GM18951 (cell line): Measurements from ENCODE around the gene MNT.

Experiments used
- POLR2A ChIP-seq: IDR thresholded peaks from 4 replicates; pipeline ENCODE4 v1.6.1; 2011; ENCODE audit warnings: mild to moderate bottlenecking; ENCODE audit not compliant: insufficient read length, insufficient read depth; ENCODE audit errors: extremely low read depth
- in situ Hi-C: fragments of 300-500 bp; cut with MboI; formaldehyde crosslinking; loops from one replicate; pipeline ENCODE4 v1.12.0; 2022; ENCODE audit warnings: low sequenced_read_pairs, mixed read lengths, inconsistent platforms; ENCODE audit not compliant: unreplicated experiment

MNT gene

DNA sequence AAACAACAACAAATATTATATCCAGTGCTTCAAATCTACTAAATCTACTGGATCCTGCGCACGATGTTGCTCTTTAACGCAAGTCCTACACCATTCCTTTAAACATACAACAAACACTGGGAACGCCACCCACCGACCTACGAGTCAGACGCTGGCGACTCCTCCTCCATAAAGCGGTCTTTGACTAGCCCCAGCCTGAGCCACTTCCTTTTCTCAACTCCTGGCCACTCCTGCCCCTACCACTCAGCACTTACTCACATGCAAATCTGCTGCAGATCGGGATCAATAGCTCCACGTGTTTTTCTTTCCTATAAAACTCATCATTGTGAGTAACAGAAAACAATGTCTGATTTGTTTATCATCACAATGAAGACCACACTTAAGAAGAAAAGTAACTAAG, 32.8 kb upstream of the MNT start:
- in situ Hi-C loops, result no loop called here
- TF ChIP-seq POLR2A, result no peak

GRCh38 chr17:2427910-2428309, 27.1 kb upstream of the MNT start:
- TF ChIP-seq POLR2A, result no peak
- in situ Hi-C loops, result no loop called here

DNA sequence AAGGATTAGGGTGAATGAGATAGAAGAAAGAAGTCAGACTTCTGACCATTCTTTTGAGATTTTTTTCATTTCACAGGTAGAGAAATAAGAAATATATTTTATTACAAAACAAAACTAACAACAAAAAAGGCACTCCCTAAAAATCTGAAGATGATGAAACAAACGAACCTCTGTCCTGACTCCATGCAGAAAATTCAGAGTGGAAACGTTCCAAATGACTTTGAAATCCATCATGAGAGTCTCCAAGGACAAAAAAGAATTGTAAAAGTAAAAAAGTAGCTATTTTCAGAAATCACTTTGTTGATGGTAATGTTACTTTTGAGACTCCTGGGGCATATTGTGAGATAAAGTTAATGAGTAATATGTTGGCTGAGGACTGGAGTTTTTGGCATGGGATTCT, 26.4 kb upstream of the MNT start:
- TF ChIP-seq POLR2A, result no peak
- in situ Hi-C loops, result no loop called here

DNA sequence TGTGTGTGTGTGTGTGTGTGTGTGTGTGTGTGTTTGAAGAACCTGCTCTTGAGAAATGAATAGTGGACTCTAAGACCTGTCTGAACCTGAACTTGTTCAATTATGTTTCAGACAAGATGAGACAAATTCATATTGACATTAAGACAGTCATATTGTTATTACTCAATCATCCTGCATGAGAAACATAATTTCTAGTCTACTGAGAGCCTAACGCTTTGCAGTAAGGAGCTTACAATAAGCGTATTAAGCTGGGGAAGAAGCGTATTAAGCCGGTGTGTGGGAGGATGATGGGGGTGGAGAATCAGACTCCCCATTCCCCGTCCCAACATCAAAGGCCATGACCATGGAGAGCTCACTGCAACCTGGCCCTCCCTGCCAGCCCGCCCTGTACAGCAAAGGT, 22.4 kb upstream of the MNT start:
- in situ Hi-C loops, result no loop called here
- no peak for TF ChIP-seq POLR2A

- in situ Hi-C loops, result no loop called here
- TF ChIP-seq POLR2A, result no peak
Observed at GRCh38 chr17:2421315-2422147, 20.7 kb upstream of the MNT start.

GRCh38 chr17:2420176-2420575, 19.3 kb upstream of the MNT start:
- no peak for TF ChIP-seq POLR2A
- in situ Hi-C loops, result no loop called here

DNA sequence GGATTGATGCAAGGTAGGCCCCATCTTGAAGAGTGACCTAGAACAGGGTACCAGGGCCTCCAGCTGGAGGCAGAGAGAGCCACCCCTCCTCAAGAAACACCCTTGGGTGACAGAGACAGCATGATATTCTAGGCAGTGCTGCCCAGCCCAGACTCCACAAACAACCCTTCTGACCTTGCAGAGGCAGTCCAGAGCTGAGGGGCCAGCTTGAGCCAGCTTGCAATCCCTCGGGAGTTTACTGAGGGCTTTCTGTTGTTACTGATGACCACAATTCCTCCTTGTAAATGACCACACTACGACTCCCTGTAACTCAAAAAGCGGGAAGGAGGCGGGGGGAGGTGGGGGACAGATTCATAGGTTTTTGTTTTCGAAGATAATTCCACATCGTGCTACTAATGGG, 18.6 kb upstream of the MNT start:
- TF ChIP-seq POLR2A, result no peak
- in situ Hi-C loops, result no loop called here

GRCh38 chr17:2418572-2418971, 17.7 kb upstream of the MNT start:
- in situ Hi-C loops, result no loop called here
- TF ChIP-seq POLR2A, result no peak

- no peak for TF ChIP-seq POLR2A
- in situ Hi-C loops, result no loop called here
Observed at GRCh38 chr17:2416010-2416734, 15.3 kb upstream of the MNT start.

- in situ Hi-C loops, result no loop called here
- TF ChIP-seq POLR2A, result no peak
Observed at GRCh38 chr17:2415081-2415480, 14.2 kb upstream of the MNT start.

GRCh38 chr17:2414446-2415064, 13.7 kb upstream of the MNT start:
- TF ChIP-seq POLR2A, result no peak
- in situ Hi-C loops, result no loop called here

GRCh38 chr17:2412561-2413021, 11.7 kb upstream of the MNT start:
- in situ Hi-C loops, result no loop called here
- no peak for TF ChIP-seq POLR2A

- in situ Hi-C loops, result no loop called here
- no peak for TF ChIP-seq POLR2A
Observed at GRCh38 chr17:2410951-2411350, 10.1 kb upstream of the MNT start.

DNA sequence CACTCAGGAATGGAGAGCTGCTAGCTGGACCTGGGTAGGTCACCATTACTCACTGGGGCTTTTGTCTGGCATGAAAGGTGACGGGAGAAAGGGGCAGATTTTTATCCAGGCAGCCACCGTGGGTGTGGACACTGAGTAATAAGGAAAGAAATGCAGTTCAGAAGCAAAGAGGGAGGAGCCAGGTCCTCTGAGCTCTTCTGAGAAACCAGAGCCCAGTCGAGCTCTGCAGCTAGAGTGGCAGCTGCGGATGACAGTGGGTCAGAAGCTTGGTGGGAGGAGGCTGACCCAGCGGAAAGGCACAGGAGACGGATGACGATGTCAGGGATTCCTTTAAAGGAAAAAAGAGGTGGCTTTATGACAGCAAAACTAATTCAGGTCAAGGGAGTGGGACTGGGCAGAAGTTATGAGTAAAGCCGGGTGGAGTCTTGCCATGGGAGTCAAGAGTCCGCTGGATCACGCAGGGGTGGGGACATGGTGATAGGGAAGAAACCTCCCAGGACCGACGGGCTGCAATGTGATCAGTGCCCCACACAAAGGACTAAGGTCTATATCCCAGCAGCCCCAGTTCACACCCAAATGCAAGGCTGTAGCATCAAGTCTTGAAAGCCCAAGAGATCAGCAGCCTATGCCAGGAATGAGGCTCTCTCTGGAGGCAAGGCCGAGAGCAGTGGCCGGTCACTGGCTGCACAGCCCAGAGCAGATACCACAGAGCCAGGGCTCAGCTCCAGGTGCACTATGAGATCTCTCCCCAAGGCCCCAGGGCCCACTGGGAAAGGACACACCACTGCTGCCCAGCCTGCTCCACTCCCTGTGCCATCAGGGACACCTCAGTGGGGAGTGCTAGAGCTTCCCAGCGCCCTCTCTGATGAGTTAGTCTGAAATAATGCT, 6.3 kb upstream of the MNT start:
- no peak for TF ChIP-seq POLR2A
- in situ Hi-C loops, result no loop called here
